ENCODE measurements around the gene NOS1AP.

The NOS1AP gene

GRCh38 chr1:162158624-162159271 is 89.3 kb downstream of the NOS1AP start:
- H3K36me3 ChIP-seq: no peaks in the 10 kb centered on the region
- intact Hi-C loops (cut with DNase I; ENCODE audit: low total_unique reads): no loop called here
- no peak for TF ChIP-seq CTCF (IDR thresholded peaks at IDR 0.05)
- no peaks in the 10 kb centered on the region for H3K9me3 ChIP-seq
- DNase-seq: no peak
- H3K4me3 ChIP-seq: no peak overlapping the region
- H3K27me3 ChIP-seq: no peaks in the 10 kb centered on the region
- H3K27ac ChIP-seq: no peak overlapping the region
- peaks cover 0 to 5% (median 2%) of the 10 kb centered on the region in 4 donors for H3K4me1 ChIP-seq

- Histone ChIP-seq H3K36me3 (no peaks in the 10 kb centered on the region), H3K27ac (no peak overlapping the region), H3K27me3 (no peaks in the 10 kb centered on the region), H3K9me3 (no peaks in the 10 kb centered on the region), H3K4me3 (no peak overlapping the region), H3K4me1 (peaks cover 0 to 5% (median 2%) of the 10 kb centered on the region in 4 donors)
- no peak for TF ChIP-seq CTCF (IDR thresholded peaks at IDR 0.05)
- intact Hi-C loops (cut with DNase I; ENCODE audit: low total_unique reads): no loop called here
- no peak for DNase-seq
Measured at GRCh38 chr1:162159515-162159914, 90.0 kb downstream of the NOS1AP start.

GRCh38 chr1:162161916-162162550 is 92.5 kb downstream of the NOS1AP start:
- no peak overlapping the region for H3K4me3 ChIP-seq

GRCh38 chr1:162165528-162165927 is 96.0 kb downstream of the NOS1AP start:
- intact Hi-C loops (cut with DNase I; ENCODE audit: low total_unique reads): no loop called here
- Histone ChIP-seq H3K4me1 (peaks cover 0 to 6% (median 2%) of the 10 kb centered on the region in 4 donors), H3K36me3 (no peaks in the 10 kb centered on the region), H3K27me3 (no peaks in the 10 kb centered on the region), H3K27ac (no peak overlapping the region), H3K4me3 (no peak overlapping the region), H3K9me3 (no peaks in the 10 kb centered on the region)
- DNase-seq: no peak
- TF ChIP-seq CTCF (IDR thresholded peaks at IDR 0.05): no peak

More at GRCh38 chr1:162161916-162162550, 92.5 kb downstream of the NOS1AP start:
- Histone ChIP-seq H3K27me3 (no peaks in the 10 kb centered on the region), H3K36me3 (no peaks in the 10 kb centered on the region), H3K27ac (no peak overlapping the region), H3K9me3 (no peaks in the 10 kb centered on the region), H3K4me1 (peaks cover 0 to 5% (median 2%) of the 10 kb centered on the region in 4 donors)
- no peak for DNase-seq
- TF ChIP-seq CTCF (IDR thresholded peaks at IDR 0.05): no peak
- intact Hi-C loops (cut with DNase I; ENCODE audit: low total_unique reads): no loop called here

- H3K4me3 ChIP-seq: no peak overlapping the region
- intact Hi-C loops (cut with DNase I; ENCODE audit: low total_unique reads): no loop called here
- no peak for TF ChIP-seq CTCF (IDR thresholded peaks at IDR 0.05)
- no peak overlapping the region for H3K27ac ChIP-seq
- no peak for DNase-seq
- no peaks in the 10 kb centered on the region for H3K27me3 ChIP-seq
- peaks cover 0 to 4% (median 1%) of the 10 kb centered on the region in 4 donors for H3K4me1 ChIP-seq
- no peaks in the 10 kb centered on the region for H3K9me3 ChIP-seq
- no peaks in the 10 kb centered on the region for H3K36me3 ChIP-seq
Measured at GRCh38 chr1:162166917-162167615, 97.6 kb downstream of the NOS1AP start.

Measured in tibial artery (tissue), 4 donors.